GM18508 (cell line): ENCODE results near the gene SLC27A1.
"Not testable (repeated sequence)": the region's sequence is repeated elsewhere in the genome, so short reads cannot be mapped to it uniquely, and the experiment has no call there.

Experiments used
- ATAC-seq: cut with Tn5 transposase; IDR thresholded peaks from one replicate; pipeline ENCODE4 v1.9.1; 2021; ENCODE audit warnings: moderate number of reproducible peaks; ENCODE audit not compliant: insufficient read depth, unreplicated experiment

The SLC27A1 gene

GRCh38 chr19:17455308-17456123 lies 14.8 kb upstream of the SLC27A1 start:
- ATAC-seq = no peak

- ATAC-seq = no peak
These were observed 14.2 kb upstream of the SLC27A1 start for GRCh38 chr19:17456127-17456526.

- ATAC-seq = no peak
These were observed 12.7 kb upstream of the SLC27A1 start for GRCh38 chr19:17457616-17458015.

- ATAC-seq = no peak
These were observed 11.4 kb upstream of the SLC27A1 start for GRCh38 chr19:17458970-17459369.

GRCh38 chr19:17460372-17461230 lies 9.7 kb upstream of the SLC27A1 start, which contains the start of gene NXNL1:
NXNL1 (minus strand) TSS chr19:17460926; CDS start chr19:17460869, 57 bp downstream.
- ATAC-seq = no peak

- ATAC-seq = no peak
These were observed 3.9 kb upstream of the SLC27A1 start for GRCh38 chr19:17466487-17466850.

GRCh38 chr19:17467471-17468301 lies 2.6 kb upstream of the SLC27A1 start:
- no peak for ATAC-seq

GRCh38 chr19:17468302-17469091 lies 1.8 kb upstream of the SLC27A1 start:
- ATAC-seq = no peak

GRCh38 chr19:17469092-17469480 lies 1.2 kb upstream of the SLC27A1 start:
- no peak for ATAC-seq

- ATAC-seq = peak; percentile 27
These were observed 750 bp upstream of the SLC27A1 start for GRCh38 chr19:17469481-17470067.

GRCh38 chr19:17471410-17472125 lies 1.2 kb downstream of the SLC27A1 start:
- no peak for ATAC-seq

GRCh38 chr19:17473041-17473440 lies 2.7 kb downstream of the SLC27A1 start:
- no peak for ATAC-seq

- ATAC-seq = not testable (repeated sequence)
These were observed 4.8 kb downstream of the SLC27A1 start for GRCh38 chr19:17475011-17475540.

GRCh38 chr19:17475541-17476115 lies 5.3 kb downstream of the SLC27A1 start:
- ATAC-seq = no peak

- ATAC-seq = no peak
These were observed 9.0 kb downstream of the SLC27A1 start for GRCh38 chr19:17479325-17479791.

GRCh38 chr19:17481986-17482385 lies 11.7 kb downstream of the SLC27A1 start:
- ATAC-seq = no peak

GRCh38 chr19:17482877-17483604 lies 12.7 kb downstream of the SLC27A1 start:
- no peak for ATAC-seq
